Measurements from ENCODE around the gene EFCC1.

- TF ChIP-seq CTCF (conservative IDR thresholded peaks at IDR 0.05): no peak
- no peak for TF ChIP-seq EZH2 (IDR thresholded peaks at IDR 0.05; ENCODE audit: low read depth)
These were observed 17.2 kb downstream of the EFCC1 start for GRCh38 chr3:129018271-129018670.

Measured in PC-9 (cell line).